Kidney epithelial cell (primary cell): ENCODE data around the gene TRA2A. TPM values are rescaled to one million over a fixed set of nuclear protein-coding genes. Genes with fewer than 3 reads are reported as not detected.
"Not testable (repeated sequence)": the region's sequence is repeated elsewhere in the genome, so short reads cannot be mapped to it uniquely, and the experiment has no call there.

ENCODE experiments used
- DNase-seq: peaks from one replicate; pipeline ENCODE4 v3.0.0-alpha.2; 2010; ENCODE audit warnings: low read depth
- H3K27me3 ChIP-seq: 2 replicates; pipeline ENCODE4 v1.6.0; 2011; ENCODE audit warnings: low read length; ENCODE audit not compliant: control insufficient read depth, insufficient read depth
- H3K36me3 ChIP-seq: 2 replicates; pipeline ENCODE4 v1.5.1; 2011; ENCODE audit warnings: low read length; ENCODE audit not compliant: control insufficient read depth, insufficient read depth
- H3K4me3 ChIP-seq: 2 replicates; pipeline ENCODE4 v1.5.1; 2011; ENCODE audit warnings: low read depth, mild to moderate bottlenecking, control low read depth, low read length
- CTCF ChIP-seq: IDR thresholded peaks from 2 replicates; pipeline ENCODE4 v1.5.1; 2011; ENCODE audit warnings: mild to moderate bottlenecking, moderate library complexity, low read length, control low read depth, inconsistent platforms; ENCODE audit not compliant: insufficient read depth, poor library complexity, severe bottlenecking
- total RNA-seq: library from RNA; depleted of rRNA; stranded (reverse); fragments of >200 nt; gene quantifications from 2 replicates; pipeline ENCODE4 v1.2.3, GENCODE V29; 2015

The TRA2A gene
- total RNA-seq, 1 donor from 2014 or later, result 36.9 TPM

- no peak overlapping the region for H3K4me3 ChIP-seq
Measured at GRCh38 chr7:23532490-23533237, 883 bp upstream of the TRA2A start.

GRCh38 chr7:23531050-23531793, 559 bp downstream of the TRA2A start:
- Histone ChIP-seq H3K4me3 (peak overlapping the region; percentile 66), H3K27me3 (no peaks in the 10 kb centered on the region), H3K36me3 (no peaks in the 10 kb centered on the region)
- DNase-seq, result no peak
- TF ChIP-seq CTCF, result no peak

More at GRCh38 chr7:23532490-23533237, 883 bp upstream of the TRA2A start:
- no peak for DNase-seq
- no peaks in the 10 kb centered on the region for H3K27me3 ChIP-seq
- no peaks in the 10 kb centered on the region for H3K36me3 ChIP-seq
- no peak for TF ChIP-seq CTCF

- Histone ChIP-seq H3K4me3 (peak overlapping the region; percentile 66), H3K36me3 (no peaks in the 10 kb centered on the region), H3K27me3 (no peaks in the 10 kb centered on the region)
- no peak for TF ChIP-seq CTCF
- DNase-seq, result no peak
Measured at GRCh38 chr7:23530405-23530804, 1.4 kb downstream of the TRA2A start.

GRCh38 chr7:23529262-23529859, 2.4 kb downstream of the TRA2A start:
- no peaks in the 10 kb centered on the region for H3K36me3 ChIP-seq
- no peak for TF ChIP-seq CTCF
- H3K27me3 ChIP-seq, result no peaks in the 10 kb centered on the region
- no peak overlapping the region for H3K4me3 ChIP-seq
- DNase-seq, result no peak

GRCh38 chr7:23525611-23526010, 6.2 kb downstream of the TRA2A start:
- DNase-seq, H3K36me3 ChIP-seq: not testable (repeated sequence)

DNA sequence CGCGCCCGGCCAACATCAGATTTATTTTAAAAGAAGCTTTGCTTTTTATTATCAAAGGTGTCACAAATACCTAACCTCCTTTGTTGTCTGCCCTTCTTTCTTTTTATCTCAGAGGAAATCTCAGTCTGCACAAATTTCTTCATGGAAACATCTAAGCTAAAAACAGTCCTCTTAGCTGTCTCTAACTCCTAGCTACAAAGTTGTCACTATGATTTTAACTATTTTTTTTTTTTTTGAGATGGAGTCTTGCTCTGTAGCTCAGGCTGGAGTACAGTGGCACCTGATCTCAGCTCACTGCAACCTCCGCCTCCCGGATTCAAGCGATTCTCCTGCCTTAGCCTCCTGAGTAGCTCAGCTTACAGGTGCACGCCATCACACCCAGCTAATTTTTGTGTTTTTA, 7.3 kb downstream of the TRA2A start:
- DNase-seq, result no peak
- H3K36me3 ChIP-seq, result no peaks in the 10 kb centered on the region
- no peak overlapping the region for H3K4me3 ChIP-seq
- no peak for TF ChIP-seq CTCF
- no peaks in the 10 kb centered on the region for H3K27me3 ChIP-seq

More at GRCh38 chr7:23525611-23526010, 6.2 kb downstream of the TRA2A start:
- not testable (repeated sequence) for H3K4me3 ChIP-seq, H3K27me3 ChIP-seq
